GM21528 (cell line): ENCODE data around the gene LCAT.
"Not testable (repeated sequence)": the region's sequence is repeated elsewhere in the genome, so short reads cannot be mapped to it uniquely, and the experiment has no call there.

Experiments
- ATAC-seq: cut with Tn5 transposase; IDR thresholded peaks from one replicate; pipeline ENCODE4 v1.9.1; 2021; ENCODE audit warnings: mild to moderate bottlenecking, moderate library complexity; ENCODE audit not compliant: unreplicated experiment, low FRiP score

The LCAT gene

GRCh38 chr16:67950335-67950843 is 6.5 kb upstream of the LCAT start:
- ATAC-seq: no peak

DNA sequence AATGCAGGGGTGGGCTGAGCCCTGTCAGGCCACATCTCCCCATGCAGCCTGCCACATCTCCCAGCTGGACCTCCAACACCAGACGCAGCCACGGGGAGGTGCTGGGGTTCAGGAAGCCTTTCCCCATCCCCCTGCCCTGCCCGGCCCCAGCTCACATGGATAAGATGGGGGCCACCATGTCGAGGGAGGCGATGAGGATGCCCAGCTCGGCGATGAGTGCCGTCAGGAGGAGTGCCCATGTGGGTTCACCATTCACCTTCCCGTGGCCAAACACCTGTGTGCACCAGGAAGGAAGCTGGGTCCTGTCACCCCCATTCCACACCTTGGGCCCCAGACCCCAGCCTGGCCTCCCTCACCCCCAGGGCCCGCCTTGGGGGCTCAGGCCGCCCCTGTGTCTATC is 5.7 kb upstream of the LCAT start:
- ATAC-seq: no peak

GRCh38 chr16:67948015-67948414 is 4.1 kb upstream of the LCAT start:
- ATAC-seq: no peak

- no peak for ATAC-seq
Observed at GRCh38 chr16:67946966-67947558, 3.1 kb upstream of the LCAT start.

DNA sequence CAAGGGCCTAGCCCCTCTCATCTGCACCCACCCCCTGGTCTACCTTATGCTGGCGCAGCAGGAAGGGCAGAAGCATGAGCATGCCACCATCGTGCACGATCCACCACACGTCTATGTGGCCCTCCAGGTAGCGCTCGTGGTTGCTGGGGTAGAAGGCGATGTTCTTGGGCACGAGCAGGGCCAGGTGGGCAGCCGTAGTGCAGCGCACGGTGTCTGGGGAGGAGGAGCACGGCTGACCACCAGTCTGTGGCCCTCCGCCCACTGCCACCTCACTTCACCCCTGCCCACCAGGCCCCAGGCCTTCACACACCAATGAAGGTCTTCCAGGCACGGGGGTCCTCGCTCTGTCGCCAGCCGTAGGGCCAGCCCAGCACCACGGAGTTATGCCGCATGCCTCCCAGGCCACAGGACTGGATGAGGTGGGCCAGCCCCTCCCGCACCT is 2.2 kb upstream of the LCAT start:
- no peak for ATAC-seq

DNA sequence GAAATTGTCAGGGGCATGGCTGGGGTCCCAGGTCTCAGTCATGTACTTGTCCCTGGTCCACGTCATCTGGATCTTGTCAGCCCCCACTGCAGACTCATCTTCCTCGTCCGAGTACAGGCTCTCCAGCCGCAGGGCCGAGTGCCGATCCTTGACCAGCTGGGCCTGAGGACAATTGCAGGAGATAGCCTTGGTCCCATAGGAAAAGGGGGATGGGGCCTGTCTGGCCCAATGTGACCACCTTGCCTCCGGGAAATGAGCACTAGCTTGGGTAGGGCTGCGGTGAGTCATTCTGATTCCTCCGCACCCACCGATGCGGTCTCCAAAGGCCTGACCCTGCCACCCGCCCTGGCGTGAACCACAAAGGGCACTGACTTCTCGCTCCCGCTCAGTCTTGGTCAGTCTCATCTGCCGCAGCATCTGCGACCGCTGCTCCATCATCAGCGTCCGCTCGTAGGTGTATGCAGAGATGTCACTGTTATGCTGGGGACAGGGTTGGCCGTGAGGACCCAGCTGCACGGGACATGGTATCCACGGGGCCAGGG is 1.5 kb upstream of the LCAT start:
- ATAC-seq: no peak

DNA sequence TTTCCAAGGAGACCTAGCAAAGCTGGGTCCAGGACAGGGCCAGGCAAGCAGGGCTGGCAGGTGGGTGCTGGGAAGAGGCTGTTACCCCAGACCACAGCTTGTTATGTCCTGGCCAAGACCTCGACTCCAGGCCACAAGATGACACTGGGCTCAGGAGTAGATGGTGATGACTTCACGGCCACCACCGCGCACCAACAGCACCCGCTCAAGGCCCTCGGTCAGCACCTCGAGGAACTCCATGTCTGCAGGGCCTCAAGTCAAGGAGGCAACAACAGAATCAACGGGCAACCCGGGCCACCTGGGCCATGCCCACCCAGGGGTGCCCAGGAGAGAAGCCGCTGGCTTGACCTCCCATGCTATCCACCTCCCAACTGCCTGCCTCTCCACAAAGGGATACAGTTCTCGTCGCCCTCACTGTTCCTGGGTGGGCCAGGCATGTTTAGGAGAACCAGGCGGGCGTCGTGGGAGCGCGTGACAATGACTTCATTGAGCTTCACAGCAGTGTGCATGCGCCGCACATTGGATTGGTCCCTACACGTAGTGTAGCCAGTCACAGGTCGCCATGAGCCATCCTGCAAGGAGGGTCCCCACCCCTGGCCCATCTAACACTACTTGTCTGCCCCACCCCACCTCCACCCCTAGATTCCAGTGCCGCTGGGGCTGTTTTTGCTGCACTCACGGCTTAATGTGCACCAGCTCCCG is 921 bp upstream of the LCAT start:
- ATAC-seq: no peak

DNA sequence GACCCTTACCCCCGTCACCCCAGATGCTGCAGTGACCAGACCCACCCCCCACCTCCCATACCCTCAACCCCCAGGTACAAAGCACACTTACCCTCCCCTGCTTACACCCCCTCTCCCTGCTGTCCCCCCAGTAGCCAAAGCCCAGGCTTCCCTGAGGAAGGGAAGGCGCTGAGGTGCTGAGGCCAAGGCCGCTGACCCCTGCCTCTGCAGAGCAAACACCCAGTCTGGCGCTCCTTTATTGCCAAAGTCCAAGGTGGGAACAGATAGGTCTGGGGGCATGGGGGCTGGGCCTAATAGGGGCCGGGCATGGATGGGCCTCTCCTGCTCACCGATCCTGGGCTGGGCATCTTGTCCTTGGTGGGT is 683 bp downstream of the LCAT start:
- ATAC-seq: no peak

- ATAC-seq: no peak
Observed at GRCh38 chr16:67942510-67943255, 1.2 kb downstream of the LCAT start.

- ATAC-seq: no peak
Observed at GRCh38 chr16:67942200-67942509, 1.8 kb downstream of the LCAT start.

- ATAC-seq: no peak
Observed at GRCh38 chr16:67941469-67942199, 2.3 kb downstream of the LCAT start.

DNA sequence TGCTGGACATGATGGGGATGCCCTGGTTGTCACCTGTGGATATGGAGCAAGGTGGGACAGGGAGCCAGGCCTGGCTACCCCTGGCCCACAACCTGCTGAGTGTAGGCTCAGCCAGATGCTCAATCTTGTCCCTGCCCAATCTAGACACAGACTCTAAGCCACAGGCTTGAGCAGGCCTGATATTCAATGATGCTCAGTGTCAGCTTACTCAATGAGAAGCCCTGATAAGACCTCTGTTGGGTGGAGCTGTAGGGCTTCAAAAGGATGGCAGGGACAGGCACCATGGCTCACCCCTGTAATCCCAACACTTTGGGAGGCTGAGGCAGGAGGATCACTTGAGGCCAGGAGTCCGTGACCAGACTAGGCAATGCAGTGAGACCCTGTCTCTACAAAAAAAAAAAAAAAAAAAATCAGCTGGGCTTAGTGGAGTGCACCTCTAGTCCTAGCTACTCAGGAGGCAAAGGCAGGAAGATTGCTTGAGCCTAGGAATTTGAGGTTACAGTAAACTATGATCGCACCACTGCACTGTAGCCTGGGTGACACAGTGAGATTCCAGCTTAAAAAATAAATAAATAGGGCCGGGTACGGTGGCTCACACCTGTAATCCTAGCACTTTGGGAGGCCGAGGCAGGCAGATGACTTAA is 3.4 kb downstream of the LCAT start:
- ATAC-seq: no peak

DNA sequence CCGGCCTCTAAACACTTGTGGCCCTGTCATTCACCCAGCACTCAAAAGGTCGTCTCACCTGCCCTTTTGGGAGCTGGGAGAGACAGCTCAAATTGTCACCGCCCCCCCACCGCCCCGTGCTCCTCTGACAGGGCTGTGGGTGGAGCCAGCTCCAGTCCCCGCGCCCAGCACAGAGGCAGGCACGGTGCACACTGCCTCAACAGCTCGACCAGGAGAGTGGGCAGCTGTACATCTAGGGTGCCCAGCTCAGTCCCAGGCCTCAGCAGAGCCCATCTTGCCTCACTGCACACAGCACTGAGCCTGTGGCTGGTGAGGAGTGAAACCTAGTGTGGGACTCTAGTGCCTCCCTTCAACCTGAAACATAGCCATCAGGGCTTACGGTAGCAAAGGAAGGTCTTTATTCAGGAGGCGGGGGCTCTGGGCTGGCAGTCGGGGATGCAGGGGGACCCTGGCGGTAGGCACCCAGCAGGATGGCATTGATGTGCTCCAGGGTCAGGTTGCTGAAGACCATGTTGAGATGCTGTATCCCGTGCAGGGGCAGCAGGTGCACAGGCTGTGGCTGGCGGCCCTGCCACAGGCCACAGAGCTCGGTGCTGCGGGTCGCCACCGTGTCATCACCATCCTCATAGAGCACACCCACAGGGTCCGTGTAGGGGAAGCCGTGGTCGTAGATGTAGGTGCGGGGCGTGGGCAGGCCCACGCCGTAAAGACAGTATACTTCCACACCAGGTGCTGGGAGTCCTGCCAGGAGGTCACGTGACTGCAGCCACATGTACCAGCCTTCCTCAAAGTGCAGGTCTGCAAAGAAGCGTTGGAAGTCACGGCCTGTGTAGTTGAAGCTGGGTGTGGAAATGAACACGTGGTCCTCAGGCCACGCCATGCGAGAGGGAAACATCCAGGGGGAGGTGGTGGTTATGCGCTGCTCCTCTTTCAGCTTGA is 4.1 kb downstream of the LCAT start:
- no peak for ATAC-seq

GRCh38 chr16:67937713-67938112 is 6.2 kb downstream of the LCAT start:
- ATAC-seq: not testable (repeated sequence)

DNA sequence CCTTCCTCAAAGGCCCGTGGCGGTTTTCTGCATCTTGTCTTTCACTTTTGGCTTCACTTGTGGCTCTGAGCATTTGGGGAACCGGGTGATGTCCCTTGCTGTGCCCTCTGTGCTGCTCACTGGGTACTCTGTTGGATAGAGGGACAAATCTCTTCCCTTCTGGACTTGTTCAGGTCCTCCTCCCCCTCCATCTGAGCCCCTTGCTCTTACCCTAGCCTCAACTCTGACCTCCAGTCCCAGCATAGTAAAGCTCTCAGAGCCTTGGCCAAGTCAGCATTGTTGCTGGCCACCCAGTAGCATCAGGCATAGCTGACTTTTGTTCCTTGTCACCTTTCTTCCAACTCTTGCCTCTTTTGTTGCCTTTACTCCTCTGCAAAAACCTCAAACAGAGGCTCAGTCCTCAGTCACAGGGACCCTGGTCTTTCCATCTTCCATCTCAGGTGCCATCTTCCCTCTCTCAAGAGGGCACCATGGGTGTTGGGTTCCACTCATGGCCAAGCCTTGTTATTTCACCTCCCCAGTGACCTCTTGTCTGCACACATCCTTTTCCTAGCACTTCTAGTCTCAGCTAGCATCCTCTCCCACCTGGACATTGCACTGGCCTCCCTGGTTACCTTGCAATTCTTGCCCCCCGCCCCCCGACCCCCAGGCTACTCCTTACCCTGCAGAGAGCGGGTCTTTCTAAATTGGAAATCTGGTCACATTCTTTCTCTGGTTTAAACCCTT is 6.9 kb downstream of the LCAT start:
- peak; percentile 49 for ATAC-seq

- peak; percentile 2 for ATAC-seq
Observed at GRCh38 chr16:67936124-67936879, 7.6 kb downstream of the LCAT start, which contains the start of gene PSMB10. TSS of gene PSMB10 (minus strand) at chr16:67936850. CDS start at chr16:67936749, 101 bp downstream.

- ATAC-seq: peak; percentile 82
Observed at GRCh38 chr16:67935402-67936123, 8.4 kb downstream of the LCAT start.
